ENCODE measurements around the gene SND1.

Gene SND1

DNA sequence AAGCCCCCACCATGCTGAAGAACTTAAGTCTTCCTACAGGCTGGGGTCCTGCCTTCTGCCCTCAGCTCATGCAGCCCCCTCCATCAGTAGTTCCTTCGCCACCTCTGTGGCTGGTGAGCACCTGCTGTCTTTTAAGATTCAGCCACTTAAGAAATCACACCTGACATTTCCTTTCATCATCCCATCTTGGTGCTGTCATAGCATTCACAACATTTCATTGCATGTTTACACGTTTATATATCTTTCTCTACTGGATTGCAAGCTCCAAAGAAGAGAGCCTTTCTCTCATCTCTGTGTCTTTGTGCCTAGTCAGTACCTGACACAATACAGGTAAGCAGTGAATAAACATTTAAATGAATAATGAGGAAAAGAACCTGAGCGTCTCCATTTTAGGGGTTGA lies 38.3 kb downstream of the SND1 start:
- no peak for DNase-seq

DNA sequence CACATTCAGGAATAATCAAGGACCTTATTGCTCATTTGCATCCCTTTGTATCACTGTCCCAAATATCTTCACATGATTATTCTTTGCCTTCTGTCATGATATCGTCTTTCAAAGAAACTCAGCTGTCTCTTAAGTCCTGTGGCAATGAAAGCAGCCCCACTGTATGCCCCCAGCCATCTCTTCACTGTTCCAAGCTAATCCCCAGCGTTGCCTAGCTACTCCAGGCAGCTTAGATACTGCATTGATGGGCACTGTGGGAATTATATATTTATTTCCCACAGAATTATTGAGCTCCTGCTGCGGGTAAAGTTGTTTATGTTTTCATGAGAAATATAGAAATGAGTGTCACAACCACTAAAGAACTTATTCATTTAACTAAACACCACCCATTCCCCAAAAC lies 38.8 kb downstream of the SND1 start:
- no peak for DNase-seq

DNA sequence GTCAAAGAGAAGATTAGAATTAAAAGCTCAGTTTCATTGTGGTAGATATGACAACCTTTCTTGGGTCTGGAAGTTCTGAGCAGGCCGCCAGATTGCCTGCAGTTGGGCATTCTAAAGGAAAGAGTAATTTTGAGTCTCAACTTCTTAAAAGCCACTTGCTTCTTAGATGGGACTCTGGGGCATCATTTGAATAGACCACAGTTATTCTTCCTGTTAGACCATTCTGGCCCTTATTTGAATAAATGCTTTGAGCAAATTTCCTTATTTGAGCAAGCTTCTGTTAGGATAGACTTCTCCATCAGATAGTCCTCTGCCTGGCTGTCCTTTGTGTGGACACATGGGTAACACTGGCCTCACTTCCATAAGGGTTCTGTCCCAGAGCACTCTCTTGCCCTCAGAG lies 40.2 kb downstream of the SND1 start:
- no peak for DNase-seq

DNA sequence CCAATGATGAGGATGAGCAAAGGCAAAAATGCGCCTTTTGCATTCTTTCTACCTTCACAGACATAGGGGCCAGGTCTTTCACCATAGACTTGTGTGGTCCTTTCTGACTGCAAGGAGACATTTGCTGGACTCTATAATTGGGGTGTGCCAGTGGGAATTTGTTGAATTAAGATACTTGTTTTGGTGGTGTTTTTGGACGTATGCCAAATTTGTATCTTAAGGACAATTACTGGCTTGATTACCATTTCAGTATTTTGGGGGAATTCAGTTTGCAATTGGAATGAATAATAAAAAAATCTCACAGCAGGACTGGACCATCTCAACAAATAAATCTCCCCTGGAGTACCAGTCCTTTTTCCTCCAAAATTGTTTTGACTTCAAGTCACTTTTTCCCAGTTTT lies 47.9 kb downstream of the SND1 start:
- no peak for DNase-seq

DNA sequence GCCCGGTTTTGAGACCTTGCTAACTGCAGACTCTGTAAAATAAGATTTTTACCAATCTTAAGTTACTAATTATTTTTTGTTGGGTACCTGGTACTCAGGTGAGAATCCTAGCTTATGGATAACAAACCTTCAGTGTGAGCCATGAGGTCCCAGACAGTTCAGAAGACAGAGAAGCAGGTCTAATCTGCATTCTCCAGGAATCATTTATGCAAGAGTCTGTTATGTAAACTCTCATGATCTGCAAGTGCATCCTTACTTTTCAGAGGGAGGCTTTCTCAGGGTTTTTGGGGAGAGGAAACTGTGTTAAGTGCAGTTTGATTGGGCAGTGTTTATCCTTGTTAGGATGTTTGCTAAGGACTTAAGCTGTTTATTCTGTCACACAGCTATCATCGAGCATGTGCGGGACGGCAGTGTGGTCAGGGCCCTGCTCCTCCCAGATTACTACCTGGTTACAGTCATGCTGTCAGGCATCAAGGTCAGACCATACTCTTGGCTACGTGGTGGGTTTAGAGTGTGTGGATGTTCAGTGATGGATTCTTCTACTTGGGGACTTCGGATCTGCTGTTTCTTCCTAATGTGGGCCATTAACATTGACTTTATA lies 50.2 kb downstream of the SND1 start:
- no peak for DNase-seq

DNA sequence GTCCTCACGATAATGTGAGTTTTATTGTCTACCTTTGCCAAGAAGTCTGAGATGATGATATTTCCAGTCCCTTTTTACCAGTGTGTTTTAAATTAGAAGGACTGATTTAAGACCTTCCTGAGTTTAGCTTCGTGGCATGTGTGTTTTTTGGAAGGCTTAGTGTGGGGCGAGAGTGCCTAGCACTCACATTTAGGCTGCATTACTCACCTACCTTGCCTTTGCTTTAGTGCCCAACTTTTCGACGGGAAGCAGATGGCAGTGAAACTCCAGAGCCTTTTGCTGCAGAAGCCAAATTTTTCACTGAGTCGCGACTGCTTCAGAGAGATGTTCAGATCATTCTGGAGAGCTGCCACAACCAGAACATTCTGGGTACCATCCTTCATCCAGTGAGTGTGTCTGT lies 50.9 kb downstream of the SND1 start:
- DNase-seq = no peak

DNA sequence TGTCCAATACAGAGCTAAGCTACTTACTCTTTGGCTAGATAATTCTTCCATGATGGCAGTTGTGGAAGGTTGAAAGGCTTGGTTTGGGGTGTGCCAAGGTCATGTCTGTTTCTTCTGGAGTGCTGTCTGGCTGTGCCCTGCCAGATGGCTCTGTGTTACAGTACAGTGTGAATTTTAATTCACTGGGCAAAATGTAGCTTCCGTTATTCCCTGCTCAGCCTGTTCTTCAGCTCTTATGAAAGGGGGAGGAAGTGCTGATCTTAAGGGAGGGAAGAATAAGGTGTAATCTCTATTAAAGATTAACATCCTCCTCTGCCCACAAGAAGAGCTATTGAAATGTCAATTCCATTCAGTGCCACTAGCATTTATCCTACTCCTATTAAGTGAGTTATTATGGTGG lies 52.2 kb downstream of the SND1 start:
- no peak for DNase-seq

DNA sequence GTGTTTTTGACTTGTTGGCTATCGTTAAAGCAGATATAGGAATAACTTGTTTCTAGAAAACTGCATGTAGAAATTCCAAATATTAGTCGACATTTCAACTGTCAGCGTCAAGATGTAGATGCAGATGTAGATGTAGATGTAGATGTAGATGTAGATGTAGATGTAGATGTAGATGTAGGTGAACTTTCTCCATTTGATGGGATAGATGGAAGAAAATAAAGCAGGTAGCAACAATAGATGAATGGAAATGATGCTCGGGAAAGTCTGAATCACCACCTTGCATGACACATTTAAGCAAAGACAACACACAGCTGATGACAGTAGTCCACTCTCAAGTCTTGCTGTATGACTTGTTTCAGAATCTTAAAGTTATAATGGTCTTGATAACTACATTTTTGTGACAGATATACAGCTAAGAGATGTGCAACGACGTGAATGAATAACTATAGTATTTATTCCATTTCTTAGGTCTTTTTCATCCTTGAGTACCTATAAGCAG lies 53.5 kb downstream of the SND1 start:
- no peak for DNase-seq

DNA sequence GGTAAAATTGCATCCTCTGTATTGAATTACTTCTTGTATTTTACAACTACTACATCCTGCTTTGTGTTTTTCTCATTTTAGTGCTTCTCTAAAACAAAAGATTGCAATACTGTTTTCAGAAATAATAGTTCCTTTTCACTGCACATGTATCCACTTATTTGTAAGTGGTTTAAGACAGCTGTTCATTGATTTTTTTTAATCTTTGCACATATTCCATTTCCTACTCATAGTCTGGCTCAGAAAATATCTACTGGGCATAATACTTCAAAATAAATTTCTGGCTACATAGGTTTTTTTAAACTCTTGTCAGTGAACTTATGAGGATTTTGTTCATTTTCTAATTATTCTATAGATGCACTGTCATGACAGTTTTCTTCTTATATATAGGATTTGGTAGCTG lies 54.8 kb downstream of the SND1 start:
- DNase-seq = no peak

DNA sequence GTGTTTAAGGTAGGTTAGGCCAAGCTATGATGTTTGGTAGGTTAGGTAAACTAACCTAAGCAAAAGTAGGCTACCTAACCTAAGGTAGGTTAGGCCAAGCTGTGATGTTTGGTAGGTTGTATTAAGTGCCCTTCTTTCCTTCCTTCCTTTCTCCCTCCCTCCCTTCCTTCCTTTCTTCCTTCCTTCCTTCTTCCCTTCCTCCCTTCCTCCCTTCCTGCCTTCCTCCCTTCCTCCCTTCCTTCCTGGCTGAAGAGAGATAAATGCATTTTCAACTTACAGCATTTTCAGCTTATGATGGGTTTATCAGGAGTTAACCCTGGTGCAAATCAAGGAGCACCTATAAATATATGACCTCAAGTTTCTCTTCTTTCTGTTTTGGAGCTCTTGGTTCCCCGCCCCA lies 56.2 kb downstream of the SND1 start:
- no peak for DNase-seq

DNA sequence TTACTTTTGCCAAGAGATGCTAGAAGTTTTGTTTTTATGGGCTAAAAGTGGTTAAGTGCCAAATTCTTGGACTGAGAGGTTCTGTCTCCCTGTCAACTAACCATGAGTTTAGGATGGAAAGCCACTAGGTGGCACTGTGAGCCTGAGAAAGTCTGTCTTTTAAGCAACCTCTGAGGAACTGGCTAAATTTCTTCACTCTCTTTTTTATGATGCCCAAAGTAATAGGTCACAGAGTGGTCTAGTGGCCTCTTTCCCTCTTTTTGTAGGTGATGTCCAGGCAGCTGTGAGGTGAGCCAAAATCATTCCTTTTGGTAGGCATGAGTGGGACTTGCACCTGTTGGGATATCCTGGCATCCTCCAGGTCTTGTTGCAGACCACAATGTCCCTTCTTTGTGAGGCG lies 56.8 kb downstream of the SND1 start:
- DNase-seq = peak; percentile 74

DNA sequence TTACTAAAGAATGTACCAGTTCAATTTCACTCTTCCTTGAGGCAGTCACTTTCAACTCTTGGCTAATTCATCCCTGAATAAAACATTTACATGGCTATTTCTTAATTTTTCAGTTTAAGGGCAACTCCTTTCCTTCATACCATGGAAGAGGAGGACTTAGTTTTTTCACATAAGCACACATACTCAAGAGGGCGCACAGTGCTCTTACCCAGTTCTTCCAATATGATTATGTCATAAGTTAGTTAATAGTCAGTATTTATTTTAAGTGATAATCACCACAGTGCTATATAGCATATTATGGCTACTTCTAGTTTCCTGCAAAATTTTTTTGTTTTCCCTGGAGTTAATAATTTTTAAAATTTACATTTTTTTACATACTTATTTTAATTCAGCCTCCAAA lies 58.6 kb downstream of the SND1 start:
- DNase-seq = no peak

DNA sequence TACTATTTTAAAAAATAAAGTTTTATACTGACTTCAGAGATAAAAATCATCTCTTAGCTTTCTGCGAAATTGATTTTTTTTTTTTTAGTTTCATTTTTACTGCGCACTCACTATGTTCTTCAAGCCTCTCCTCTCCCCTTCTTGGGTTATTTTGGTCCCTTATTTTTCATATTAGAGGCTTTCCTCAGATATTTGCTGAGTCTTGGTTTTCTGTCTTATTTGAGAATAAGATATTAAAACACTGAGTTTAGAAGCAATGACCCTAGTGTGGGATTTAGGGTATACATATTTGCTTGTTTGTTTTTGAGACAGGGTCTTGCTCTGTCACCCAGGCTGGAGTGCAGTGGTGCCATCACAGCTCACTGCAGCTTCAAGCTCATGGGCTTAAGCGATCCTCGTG lies 59.9 kb downstream of the SND1 start:
- no peak for DNase-seq

DNA sequence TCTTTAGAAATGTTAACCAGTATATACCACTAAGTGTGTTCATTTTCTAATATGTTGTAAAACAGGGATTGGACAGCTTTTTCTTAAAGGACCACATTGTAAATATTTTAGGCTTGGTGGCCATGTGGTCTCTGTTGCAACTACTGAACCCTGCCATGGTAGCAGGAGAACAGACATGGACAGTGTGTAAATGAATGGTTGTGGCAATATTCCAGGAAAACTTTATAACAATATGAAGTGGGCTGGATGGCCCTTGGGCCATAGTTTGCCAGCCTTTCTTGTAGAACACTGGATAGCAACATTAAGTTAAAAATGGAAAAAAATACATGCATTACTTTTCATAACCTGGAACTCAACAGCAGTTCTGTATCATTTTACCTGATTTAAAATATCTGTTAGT lies 61.0 kb downstream of the SND1 start:
- DNase-seq = no peak

DNA sequence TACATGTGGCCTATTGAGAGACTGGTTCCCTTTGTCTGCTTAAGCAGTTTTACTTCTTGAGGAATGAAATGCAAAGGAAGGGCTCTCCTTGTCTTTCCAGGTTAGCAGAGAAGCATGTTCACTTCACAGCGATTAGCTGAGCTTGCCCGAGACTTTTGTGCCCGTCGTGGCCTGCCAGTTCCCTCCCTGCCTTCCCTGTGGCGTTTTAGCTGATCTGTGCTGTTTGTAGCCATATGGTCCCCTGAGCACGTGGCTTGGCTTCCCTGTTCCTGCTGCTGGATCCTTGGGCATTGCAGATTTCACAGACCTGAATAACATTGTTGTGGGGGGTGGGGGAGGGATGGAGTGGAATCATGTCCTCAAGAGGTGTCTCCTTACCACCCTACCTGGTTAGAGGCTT lies 61.8 kb downstream of the SND1 start:
- DNase-seq = no peak

DNA sequence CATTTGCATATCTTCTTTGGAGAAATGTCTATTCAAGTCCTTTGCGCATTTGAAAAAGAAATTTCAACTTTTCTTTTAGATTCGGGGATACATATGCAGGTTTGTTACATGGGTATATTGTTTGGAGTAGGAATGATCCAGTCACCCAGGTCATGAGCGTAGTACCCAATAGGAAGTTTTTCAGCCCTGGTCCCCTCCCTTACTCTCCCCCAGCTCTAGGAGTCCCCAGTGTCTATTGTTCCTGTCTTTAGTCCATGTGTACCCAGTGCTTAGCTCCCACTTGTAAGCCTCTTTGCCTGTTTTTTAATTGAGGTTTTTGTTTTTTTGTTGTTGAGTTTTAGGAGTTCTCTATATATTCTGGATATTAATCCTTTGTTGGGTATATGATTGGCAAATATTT lies 63.3 kb downstream of the SND1 start:
- DNase-seq = no peak

DNA sequence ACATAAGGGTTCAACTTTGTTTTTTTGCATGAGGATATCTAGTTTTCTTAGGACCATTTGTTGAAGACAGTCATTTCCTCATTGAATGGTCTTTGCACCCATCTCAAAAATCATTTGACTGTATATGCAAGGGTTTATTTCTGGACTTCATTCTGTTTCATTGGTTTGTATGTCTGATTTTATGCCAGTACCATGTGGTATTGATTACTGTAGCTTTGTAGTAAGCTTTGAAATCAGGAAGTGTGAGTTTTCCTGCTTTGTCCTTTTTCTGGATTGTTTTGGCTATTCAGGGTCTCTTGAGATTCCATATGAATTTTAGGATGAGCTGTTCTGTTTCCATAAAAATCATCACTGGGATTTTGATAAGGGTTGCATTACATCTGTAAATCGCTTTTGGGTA lies 63.9 kb downstream of the SND1 start:
- no peak for DNase-seq

DNA sequence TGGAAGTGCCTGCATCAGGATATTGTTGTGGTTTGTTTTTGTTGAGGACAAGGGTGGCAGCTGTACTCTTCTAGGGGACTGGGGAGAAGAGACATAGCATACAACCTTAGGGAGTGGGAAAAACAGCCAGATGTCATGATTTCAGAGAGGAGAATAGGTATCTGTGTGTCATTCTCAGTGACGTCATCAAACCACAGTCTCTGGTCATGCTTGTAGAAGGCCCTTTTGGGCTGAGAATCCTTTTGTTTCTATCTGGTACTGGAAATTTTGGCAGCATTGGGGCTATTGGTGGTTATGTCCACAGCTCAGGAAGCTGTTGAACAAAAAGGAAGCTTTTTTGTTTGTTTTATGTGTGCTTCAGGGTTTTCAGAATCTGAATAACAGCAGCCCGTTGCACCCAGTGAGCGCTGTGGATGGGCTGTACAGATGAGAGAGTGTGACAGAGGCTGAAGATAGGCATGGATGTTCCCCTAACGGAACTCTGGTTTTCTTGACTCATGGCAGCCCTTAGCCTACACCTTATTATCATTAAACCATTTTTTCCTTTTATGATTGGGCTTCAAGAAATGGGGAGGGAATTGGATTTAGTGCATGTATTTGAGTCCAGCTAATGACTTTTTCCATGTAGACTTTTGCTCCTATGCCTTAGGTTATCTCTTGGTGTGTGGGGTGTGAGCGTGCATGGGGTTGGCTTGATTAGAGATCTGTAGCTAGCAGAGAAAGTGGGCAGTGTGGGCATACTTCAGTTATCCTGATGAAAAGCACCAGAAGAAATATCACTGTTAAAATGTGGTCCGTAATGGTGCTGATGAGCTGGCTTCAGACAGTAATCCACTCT lies 65.7 kb downstream of the SND1 start:
- no peak for DNase-seq

DNA sequence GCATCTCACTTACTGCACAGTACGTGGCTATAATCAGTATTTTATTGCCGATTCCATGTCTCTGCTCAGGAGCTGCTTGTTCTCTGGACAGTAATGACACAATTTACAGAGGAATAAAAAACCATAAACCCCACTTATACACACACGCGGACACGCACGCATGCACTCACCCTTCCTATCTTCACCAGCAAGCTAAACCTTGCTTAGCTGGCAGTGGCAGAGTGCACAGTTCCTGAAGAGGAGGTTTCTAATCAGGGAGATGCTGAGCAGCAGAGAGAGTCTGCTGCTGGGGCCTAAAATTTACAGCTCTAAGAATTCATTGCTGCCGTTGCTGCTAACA lies 66.3 kb downstream of the SND1 start:
- no peak for DNase-seq

DNA sequence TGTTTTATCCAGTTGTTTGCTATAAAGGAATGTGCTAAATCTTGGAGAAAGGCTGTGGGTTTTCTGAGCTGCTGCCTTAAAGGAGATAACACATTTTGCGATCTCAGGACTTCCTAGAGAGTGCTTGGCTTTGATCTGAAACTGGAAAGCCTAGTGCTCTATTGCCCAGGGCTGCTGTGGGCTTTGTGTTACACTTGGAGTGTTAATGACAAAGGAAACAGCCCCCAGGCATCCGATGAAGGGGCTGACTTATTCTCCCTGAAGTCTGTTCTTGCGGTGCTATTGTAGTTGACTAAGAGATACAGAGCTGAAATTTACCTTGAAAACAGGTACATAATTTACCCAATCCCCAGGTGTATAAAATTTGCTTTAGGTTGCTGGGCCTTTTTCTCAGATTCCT lies 74.5 kb downstream of the SND1 start:
- no peak for DNase-seq

DNA sequence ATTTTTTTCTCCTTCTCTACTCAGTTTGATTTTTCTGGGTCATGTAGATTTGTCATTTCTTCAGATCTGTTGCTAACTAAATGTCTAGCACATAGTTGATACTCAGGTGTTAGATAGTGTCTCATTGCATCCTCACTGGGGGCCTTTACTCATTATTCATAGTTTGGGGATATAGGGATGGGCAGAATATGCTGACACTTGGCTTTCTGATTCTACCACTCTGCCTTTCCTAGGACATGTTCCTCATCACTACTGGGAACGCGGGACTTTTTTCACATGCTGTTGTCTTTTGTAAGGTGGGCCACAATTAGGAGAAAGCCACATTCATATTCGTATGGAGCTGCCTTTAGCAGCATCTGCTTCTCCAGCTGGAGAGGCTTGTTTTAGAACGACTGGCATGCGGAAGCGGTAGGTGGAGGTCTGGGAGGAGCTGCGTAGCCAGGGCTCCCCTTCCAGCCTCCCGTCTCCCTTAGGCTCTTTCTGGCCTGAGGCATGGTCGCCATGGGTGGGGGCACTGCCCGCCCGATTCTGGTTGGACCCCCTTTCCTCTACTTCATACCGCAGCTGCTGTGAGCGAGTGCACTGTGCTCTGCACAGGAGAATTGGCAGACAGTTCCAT lies 78.8 kb downstream of the SND1 start:
- DNase-seq = no peak

DNA sequence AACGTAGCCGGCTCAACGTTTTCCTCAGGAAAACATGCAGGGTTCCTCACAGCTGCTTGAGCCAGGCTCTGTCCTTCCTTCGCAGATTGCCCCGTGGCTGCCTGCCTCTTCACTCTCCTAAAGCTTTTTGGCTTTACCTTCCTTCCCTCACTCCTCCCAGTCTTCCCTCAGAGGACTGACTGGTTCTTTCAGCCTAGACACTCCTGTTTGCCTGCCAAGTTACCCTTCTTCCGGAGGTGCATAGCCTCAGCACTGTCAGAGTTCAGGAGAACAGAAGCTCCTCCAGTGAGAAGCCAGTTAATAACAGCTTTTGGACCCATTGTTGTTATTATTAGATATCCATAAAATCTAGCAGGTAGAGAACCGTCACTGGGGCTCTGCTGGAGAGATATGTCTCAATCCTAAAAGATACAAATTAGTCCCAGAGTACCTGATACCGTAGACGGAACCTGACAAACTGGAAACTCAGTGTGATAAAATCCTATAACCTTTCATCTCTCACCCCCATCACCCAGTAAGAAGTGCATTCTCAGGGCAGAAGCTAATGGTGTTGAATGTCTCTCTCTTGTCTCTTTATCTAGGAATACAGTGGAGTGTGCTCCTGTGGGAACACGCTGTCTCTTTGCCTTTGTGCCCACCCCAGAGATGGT lies 79.6 kb downstream of the SND1 start:
- DNase-seq = no peak

DNA sequence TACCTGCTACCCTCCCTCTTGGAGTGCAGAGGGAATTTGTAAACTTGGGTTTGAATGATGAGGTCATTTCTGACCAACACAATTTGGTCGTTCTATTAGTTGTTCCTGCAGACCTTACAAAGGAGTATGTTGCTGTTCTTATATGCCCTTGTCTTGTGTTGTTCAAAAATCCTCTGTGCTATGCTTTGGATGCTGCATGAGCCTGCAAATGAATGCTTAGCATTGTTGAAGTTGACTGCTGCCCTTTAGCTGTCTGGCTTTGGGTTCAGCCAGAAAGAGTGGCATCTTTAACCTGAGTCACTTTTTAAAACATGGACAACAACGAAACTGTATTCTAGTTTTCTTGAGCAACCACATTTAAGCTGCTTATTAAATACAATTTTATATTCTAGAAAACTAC lies 80.3 kb downstream of the SND1 start:
- no peak for DNase-seq

DNA sequence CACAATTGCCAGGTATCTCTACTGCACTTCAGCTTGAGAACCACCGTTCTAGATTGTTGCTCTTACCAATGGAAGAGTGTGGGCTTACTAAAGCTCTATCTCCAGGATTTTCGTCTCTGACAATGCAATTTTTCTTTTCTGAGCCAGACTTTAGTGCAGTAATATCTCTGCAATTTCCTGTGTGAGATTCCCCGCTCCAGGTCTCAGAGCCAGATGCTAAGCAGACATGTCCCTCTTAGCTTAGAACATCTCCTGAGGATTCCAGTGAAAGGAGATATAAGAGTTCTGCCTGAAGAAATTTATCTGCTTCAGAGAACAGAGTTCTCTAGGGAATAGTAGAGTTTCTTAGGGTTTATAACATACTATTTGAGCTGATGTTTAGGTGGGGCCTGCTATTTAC lies 82.0 kb downstream of the SND1 start:
- DNase-seq = no peak

All from CD4-positive, alpha-beta T cell treated with Interleukin-21 for 1 hour (primary cell).